IgD-negative memory B cell (primary cell): ENCODE data around the gene MGRN1. TPM values are rescaled to one million over a fixed set of nuclear protein-coding genes. Genes with fewer than 3 reads are reported as not detected.
A peak's percentile ranks its signal among the peaks of the same experiment; 100 is the strongest.

Experiments used
- H3K27ac Mint-ChIP-seq, 3 donors: one replicate each; pipeline ENCODE4 v1.8.0; 2020 to 2022; ENCODE audit warnings: mild to moderate bottlenecking in 3 of 3, mixed read lengths in 3 of 3, moderate library complexity in 1 of 3
- H3K27me3 Mint-ChIP-seq: one replicate; pipeline ENCODE4 v1.8.0; 2021; ENCODE audit warnings: mixed read lengths
- H3K36me3 Mint-ChIP-seq: one replicate; pipeline ENCODE4 v1.8.0; 2020; ENCODE audit warnings: mild to moderate bottlenecking, mixed read lengths
- H3K4me1 Mint-ChIP-seq, 3 donors: one replicate each; pipeline ENCODE4 v1.8.0; 2020 to 2022; ENCODE audit warnings: mixed read lengths in 3 of 3, mild to moderate bottlenecking in 1 of 3
- H3K4me3 Mint-ChIP-seq, 4 donors: one replicate each; pipeline ENCODE4 v1.8.0; 2020 to 2022; ENCODE audit warnings: mild to moderate bottlenecking in 4 of 4, mixed read lengths in 4 of 4, moderate library complexity in 3 of 4
- H3K9me3 Mint-ChIP-seq, 3 donors: one replicate each; pipeline ENCODE4 v1.8.0; 2020 to 2021; ENCODE audit warnings: mixed read lengths in 3 of 3, mild to moderate bottlenecking in 1 of 3
- polyA plus RNA-seq: library from polyadenylated mRNA; unstranded; fragments of 300-500 nt; fragmentation: Illumina TruSeq; gene quantifications from one replicate; pipeline ENCODE4 v1.2.3, GENCODE V29; 2021

Gene MGRN1
- polyA plus RNA-seq, 1 donor from 2014 or later, result 8.5 TPM

GRCh38 chr16:4702466-4702808, 77.8 kb downstream of the MGRN1 start:
- Mint-ChIP-seq H3K4me1 (no peaks in the 10 kb centered on the region), H3K27me3 (no peaks in the 10 kb centered on the region), H3K4me3 (peak overlapping the region in 1 of 4 donors; percentile 8), H3K9me3 (no peaks in the 10 kb centered on the region), H3K36me3 (peaks cover 6% of the 10 kb centered on the region), H3K27ac (no peak overlapping the region)

- Mint-ChIP-seq H3K9me3 (no peaks in the 10 kb centered on the region), H3K4me3 (no peak overlapping the region), H3K36me3 (peaks cover 6% of the 10 kb centered on the region), H3K27ac (no peak overlapping the region), H3K4me1 (no peaks in the 10 kb centered on the region), H3K27me3 (no peaks in the 10 kb centered on the region)
Measured at GRCh38 chr16:4703906-4704305, 79.3 kb downstream of the MGRN1 start.

GRCh38 chr16:4704491-4704890, 79.9 kb downstream of the MGRN1 start:
- no peaks in the 10 kb centered on the region for H3K27me3 Mint-ChIP-seq
- H3K4me1 Mint-ChIP-seq, result no peaks in the 10 kb centered on the region
- no peaks in the 10 kb centered on the region for H3K9me3 Mint-ChIP-seq
- H3K4me3 Mint-ChIP-seq, result no peak overlapping the region
- H3K36me3 Mint-ChIP-seq, result peaks cover 7% of the 10 kb centered on the region
- H3K27ac Mint-ChIP-seq, result peak overlapping the region in 1 of 3 donors; percentile 80

- Mint-ChIP-seq H3K4me3 (no peak overlapping the region), H3K27me3 (no peaks in the 10 kb centered on the region), H3K4me1 (no peaks in the 10 kb centered on the region), H3K9me3 (no peaks in the 10 kb centered on the region), H3K36me3 (peaks cover 11% of the 10 kb centered on the region), H3K27ac (peak overlapping the region in 1 of 3 donors; percentile 80)
Measured at GRCh38 chr16:4704913-4705312, 80.3 kb downstream of the MGRN1 start.

GRCh38 chr16:4706871-4707270, 82.2 kb downstream of the MGRN1 start:
- H3K9me3 Mint-ChIP-seq, result no peaks in the 10 kb centered on the region
- peaks cover 15% of the 10 kb centered on the region for H3K36me3 Mint-ChIP-seq
- no peaks in the 10 kb centered on the region for H3K4me1 Mint-ChIP-seq
- H3K27me3 Mint-ChIP-seq, result no peaks in the 10 kb centered on the region
- no peak overlapping the region for H3K4me3 Mint-ChIP-seq
- H3K27ac Mint-ChIP-seq, result peak overlapping the region in 1 of 3 donors; percentile 45

GRCh38 chr16:4709481-4709880, 84.9 kb downstream of the MGRN1 start:
- H3K27ac Mint-ChIP-seq, result no peak overlapping the region
- H3K36me3 Mint-ChIP-seq, result peaks cover 12% of the 10 kb centered on the region
- no peak overlapping the region for H3K4me3 Mint-ChIP-seq
- H3K4me1 Mint-ChIP-seq, result no peaks in the 10 kb centered on the region
- no peaks in the 10 kb centered on the region for H3K27me3 Mint-ChIP-seq
- no peaks in the 10 kb centered on the region for H3K9me3 Mint-ChIP-seq

- H3K9me3 Mint-ChIP-seq, result no peaks in the 10 kb centered on the region
- H3K4me3 Mint-ChIP-seq, result no peak overlapping the region
- peaks cover 9% of the 10 kb centered on the region in 3 donors for H3K4me1 Mint-ChIP-seq
- H3K27ac Mint-ChIP-seq, result peak overlapping the region in 1 of 3 donors; percentile 39
- no peaks in the 10 kb centered on the region for H3K27me3 Mint-ChIP-seq
- peaks cover 9% of the 10 kb centered on the region for H3K36me3 Mint-ChIP-seq
Measured at GRCh38 chr16:4713663-4714501, 89.3 kb downstream of the MGRN1 start.

GRCh38 chr16:4714996-4715395, 90.4 kb downstream of the MGRN1 start:
- H3K4me3 Mint-ChIP-seq, result no peak overlapping the region
- peaks cover 3% of the 10 kb centered on the region for H3K36me3 Mint-ChIP-seq
- H3K27me3 Mint-ChIP-seq, result no peaks in the 10 kb centered on the region
- no peaks in the 10 kb centered on the region for H3K9me3 Mint-ChIP-seq
- peaks cover 13 to 15% (median 14%) of the 10 kb centered on the region in 3 donors for H3K4me1 Mint-ChIP-seq
- no peak overlapping the region for H3K27ac Mint-ChIP-seq

GRCh38 chr16:4718466-4718865, 93.8 kb downstream of the MGRN1 start:
- H3K4me3 Mint-ChIP-seq, result peak overlapping the region in 2 of 4 donors; percentile 1 to 65
- H3K4me1 Mint-ChIP-seq, result peaks cover 13 to 15% (median 14%) of the 10 kb centered on the region in 3 donors

GRCh38 chr16:4723071-4723767, 98.6 kb downstream of the MGRN1 start:
- H3K36me3 Mint-ChIP-seq, result no peaks in the 10 kb centered on the region
- H3K4me1 Mint-ChIP-seq, result peaks cover 11 to 13% (median 12%) of the 10 kb centered on the region in 3 donors
- no peaks in the 10 kb centered on the region for H3K27me3 Mint-ChIP-seq
- H3K27ac Mint-ChIP-seq, result no peak overlapping the region
- no peaks in the 10 kb centered on the region for H3K9me3 Mint-ChIP-seq
- no peak overlapping the region for H3K4me3 Mint-ChIP-seq

More at GRCh38 chr16:4718466-4718865, 93.8 kb downstream of the MGRN1 start:
- H3K36me3 Mint-ChIP-seq, result no peaks in the 10 kb centered on the region
- peak overlapping the region in 1 of 3 donors; percentile 62 for H3K27ac Mint-ChIP-seq
- no peaks in the 10 kb centered on the region for H3K27me3 Mint-ChIP-seq
- H3K9me3 Mint-ChIP-seq, result no peaks in the 10 kb centered on the region

- H3K9me3 Mint-ChIP-seq, result no peaks in the 10 kb centered on the region
- peaks cover 2% of the 10 kb centered on the region for H3K36me3 Mint-ChIP-seq
- no peaks in the 10 kb centered on the region for H3K27me3 Mint-ChIP-seq
- no peak overlapping the region for H3K27ac Mint-ChIP-seq
- no peaks in the 10 kb centered on the region for H3K4me1 Mint-ChIP-seq
- no peak overlapping the region for H3K4me3 Mint-ChIP-seq
Measured at GRCh38 chr16:4724661-4725270, 100.1 kb downstream of the MGRN1 start.

- no peak overlapping the region for H3K4me3 Mint-ChIP-seq
- H3K4me1 Mint-ChIP-seq, result peaks cover 0 to 5% (median 1%) of the 10 kb centered on the region in 3 donors
- H3K27me3 Mint-ChIP-seq, result no peaks in the 10 kb centered on the region
- peaks cover 2% of the 10 kb centered on the region for H3K36me3 Mint-ChIP-seq
- no peaks in the 10 kb centered on the region for H3K9me3 Mint-ChIP-seq
- H3K27ac Mint-ChIP-seq, result peak overlapping the region in 2 of 3 donors; percentile 19 to 28
Measured at GRCh38 chr16:4726616-4727015, 102.0 kb downstream of the MGRN1 start.

GRCh38 chr16:4728676-4729075, 104.0 kb downstream of the MGRN1 start:
- H3K4me1 Mint-ChIP-seq, result peaks cover 8 to 9% (median 9%) of the 10 kb centered on the region in 3 donors
- no peak overlapping the region for H3K27ac Mint-ChIP-seq
- no peaks in the 10 kb centered on the region for H3K9me3 Mint-ChIP-seq
- peak overlapping the region in 1 of 4 donors; percentile 53 for H3K4me3 Mint-ChIP-seq
- H3K27me3 Mint-ChIP-seq, result no peaks in the 10 kb centered on the region
- H3K36me3 Mint-ChIP-seq, result peaks cover 2% of the 10 kb centered on the region

GRCh38 chr16:4729876-4730275, 105.2 kb downstream of the MGRN1 start:
- H3K4me1 Mint-ChIP-seq, result peaks cover 9 to 16% (median 10%) of the 10 kb centered on the region in 3 donors
- H3K27ac Mint-ChIP-seq, result peak overlapping the region in 2 of 3 donors; percentile 4 to 26
- no peaks in the 10 kb centered on the region for H3K9me3 Mint-ChIP-seq
- H3K4me3 Mint-ChIP-seq, result no peak overlapping the region
- H3K27me3 Mint-ChIP-seq, result no peaks in the 10 kb centered on the region
- H3K36me3 Mint-ChIP-seq, result peaks cover 2% of the 10 kb centered on the region

- Mint-ChIP-seq H3K9me3 (no peaks in the 10 kb centered on the region), H3K27me3 (no peaks in the 10 kb centered on the region), H3K4me1 (peaks cover 13 to 20% (median 19%) of the 10 kb centered on the region in 3 donors), H3K36me3 (peaks cover 2% of the 10 kb centered on the region), H3K27ac (peak overlapping the region in 2 of 3 donors; percentile 12 to 94), H3K4me3 (peak overlapping the region; percentile 82 to 97 (median 94))
Measured at GRCh38 chr16:4733211-4733742, 108.7 kb downstream of the MGRN1 start.
